GM19193 (cell line): ENCODE results near the gene ADAMTSL1.

Experiments used
- POLR2A ChIP-seq: IDR thresholded peaks from 4 replicates; pipeline ENCODE4 v1.6.1; 2011; ENCODE audit not compliant: insufficient read depth, insufficient read length; ENCODE audit errors: extremely low read depth

Gene ADAMTSL1

DNA sequence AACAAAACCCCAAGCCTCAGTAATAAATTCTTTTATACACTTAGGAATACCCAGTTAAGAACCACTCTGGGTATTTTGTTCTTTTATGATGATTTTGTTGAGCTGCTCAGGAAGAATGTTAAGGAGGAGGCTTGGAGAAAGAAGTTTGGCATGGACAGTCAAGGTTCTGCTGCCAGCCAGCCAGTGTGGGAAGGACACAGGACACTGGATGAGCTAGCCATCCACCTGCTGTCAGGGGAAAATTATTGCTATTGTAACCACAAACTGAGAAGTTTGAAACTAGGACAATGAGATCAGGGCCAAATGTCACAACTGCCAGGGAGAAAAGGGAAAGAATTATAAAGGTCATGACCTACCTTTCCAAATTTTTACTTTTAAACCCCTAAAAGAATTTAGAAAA, 25.9 kb upstream of the ADAMTSL1 start:
- no peak for TF ChIP-seq POLR2A

DNA sequence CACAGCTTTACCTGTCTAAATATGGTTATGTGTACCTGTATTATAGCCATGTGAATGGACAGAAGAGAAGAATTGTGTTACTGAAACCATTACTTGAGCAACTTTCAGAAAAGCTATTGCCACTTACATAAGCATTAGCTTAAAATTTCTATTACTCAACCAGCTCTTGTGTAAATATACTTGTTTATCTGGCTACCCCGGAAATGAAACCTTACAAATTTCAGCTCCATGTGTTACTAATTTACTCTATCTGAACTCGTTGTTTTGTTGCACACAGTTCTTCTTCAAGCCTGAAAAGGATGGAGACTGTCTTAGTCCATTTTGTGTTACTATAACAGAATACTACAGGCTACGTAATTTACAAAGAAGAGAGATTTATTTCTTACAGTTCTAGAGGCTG, 22.5 kb upstream of the ADAMTSL1 start:
- no peak for TF ChIP-seq POLR2A

DNA sequence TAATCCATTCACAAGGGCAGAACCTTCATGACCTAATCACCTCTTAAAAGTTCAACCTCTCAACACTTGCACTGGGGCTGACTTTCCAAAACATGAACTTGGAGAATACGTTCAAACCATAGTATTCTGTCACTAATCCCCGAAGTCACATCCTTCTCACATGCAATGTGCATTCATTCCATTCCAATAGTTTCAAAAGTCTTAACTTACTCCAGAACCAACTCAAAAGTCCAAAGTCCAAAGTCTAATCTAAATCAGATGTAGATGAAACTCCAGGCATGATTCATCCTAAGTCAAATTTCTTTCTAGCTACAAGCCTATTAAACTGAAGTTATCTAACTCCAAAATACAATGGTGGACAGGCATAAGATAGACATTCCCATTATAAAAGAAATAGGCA, 21.7 kb upstream of the ADAMTSL1 start:
- no peak for TF ChIP-seq POLR2A

DNA sequence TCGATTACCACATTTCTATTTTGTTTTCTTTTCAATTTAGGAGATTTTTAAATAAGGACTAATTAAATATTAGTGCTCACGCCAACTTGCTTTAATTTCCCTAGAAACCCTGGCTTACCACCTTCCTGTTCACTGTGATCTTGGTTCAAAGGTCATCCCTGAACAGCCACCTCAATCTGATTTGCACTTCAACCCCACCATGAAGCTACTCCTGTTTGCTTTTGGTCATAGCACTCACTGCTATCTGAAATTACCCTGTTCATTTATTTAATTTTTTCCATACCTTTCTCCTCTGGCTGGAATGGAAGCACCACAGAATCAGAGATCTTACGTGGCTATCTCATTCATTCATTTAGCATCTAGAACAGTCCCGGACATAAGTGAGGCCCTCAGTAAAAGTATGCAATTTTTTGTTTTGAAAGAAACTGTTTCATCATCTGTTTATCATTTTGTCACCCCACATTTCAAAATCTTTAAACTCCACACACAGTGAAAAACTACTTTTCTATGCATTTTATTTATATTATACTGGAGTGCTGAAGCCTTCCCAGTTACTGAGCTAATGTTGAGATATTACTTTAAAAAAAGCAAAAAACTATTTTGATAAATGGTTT, 17.2 kb upstream of the ADAMTSL1 start:
- TF ChIP-seq POLR2A = no peak

DNA sequence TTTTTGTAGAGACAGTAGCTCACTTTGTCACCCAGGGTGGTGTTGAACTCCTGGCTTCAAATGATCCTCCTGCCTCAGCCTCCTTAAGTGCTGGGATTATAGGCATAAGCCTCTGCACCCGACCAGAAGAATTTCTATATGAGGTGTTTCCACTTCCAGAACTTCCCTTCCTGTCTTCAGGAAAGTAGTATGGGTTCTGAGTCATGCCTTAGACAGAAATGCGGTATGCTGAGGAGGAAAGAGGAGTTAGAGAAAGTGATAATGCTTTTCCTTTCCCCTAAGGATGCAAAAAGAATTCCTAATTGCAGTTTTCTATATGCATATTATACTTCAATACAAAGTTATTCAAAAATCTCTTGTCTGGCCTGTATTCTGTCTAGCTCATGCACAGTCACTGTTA, 16.4 kb upstream of the ADAMTSL1 start:
- no peak for TF ChIP-seq POLR2A

DNA sequence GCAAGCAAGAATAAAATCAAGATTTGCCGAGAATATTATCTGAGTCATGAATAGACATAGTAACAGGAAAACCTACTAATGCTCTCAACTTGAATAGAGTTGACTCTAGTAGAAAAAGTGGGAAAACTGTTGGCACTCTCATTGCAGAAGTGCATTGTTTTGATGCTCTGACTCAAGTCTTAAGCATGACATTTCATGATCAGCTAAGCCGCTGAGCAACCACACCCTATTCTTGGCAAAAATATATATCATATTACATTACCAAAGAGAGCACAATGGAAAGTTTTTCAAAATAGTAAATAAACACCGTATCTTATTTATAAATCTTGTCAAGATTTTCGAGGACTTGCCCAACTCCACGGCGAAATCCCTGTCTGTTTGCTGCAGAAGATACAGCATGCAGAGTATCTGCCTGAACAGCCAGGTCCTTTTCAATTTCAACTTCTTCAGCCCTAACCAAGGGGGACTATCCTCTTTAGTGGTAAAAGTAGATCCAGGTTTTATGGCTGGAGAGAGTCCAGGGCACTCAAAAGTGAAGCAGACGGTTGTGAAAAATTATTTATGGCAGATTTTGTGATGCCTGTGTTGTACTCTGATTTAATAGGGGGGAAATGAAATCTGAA, 13.9 kb upstream of the ADAMTSL1 start:
- no peak for TF ChIP-seq POLR2A

DNA sequence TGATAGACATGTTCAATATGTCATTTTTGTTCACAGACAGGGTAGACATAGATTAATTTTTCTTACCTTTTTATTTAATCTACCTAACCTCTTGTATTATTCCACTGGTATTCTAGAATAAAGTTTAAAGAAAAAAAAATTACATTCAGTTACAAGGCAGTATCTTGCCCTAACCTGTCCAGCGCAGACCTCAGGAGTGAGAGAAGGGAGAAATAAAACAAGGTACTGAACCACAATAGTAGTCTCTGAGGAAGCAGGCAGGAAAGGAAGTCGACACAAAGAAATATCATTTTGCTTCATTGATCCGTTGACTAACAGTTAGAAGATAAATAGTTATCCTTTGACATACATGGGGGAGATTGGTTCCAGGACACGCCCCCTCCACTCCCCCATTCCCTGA, 12.5 kb upstream of the ADAMTSL1 start:
- TF ChIP-seq POLR2A = no peak

DNA sequence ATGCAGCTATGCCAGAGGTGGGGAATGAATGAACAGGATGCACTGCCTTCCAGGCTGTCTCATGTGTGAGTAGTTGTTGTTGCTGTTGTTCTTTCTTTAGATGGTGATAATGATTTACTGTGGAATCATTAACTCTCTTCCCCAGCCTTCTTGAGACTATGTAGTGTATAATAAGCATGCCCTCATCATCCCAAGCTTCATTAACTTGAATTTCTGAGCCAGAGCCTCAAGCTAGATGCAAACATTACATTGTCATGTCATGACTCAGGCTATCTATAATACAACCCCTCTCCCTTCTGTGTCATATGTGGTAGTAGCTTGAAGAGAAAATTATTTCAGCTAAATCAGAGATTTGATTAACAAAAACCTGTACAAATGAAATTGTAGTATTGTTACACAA, 10.0 kb upstream of the ADAMTSL1 start:
- TF ChIP-seq POLR2A = no peak

DNA sequence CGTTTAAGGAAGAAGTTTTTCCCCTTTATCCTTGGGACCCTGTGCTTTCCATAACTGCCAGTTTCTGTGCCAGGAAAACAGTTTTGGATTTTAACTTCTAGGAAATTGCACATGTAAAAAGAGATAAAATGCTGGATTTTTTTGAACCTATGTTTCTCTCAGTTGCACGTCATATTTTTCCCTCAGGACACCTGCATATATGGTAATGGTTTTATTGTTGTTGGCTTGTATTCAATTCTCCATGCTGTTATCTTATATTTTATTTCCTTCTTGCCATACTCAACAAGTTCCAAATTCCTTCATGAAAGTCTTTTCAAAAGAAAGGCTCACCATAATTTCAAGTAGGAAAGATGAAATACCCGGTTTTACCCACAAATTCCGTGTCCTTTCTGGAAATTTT, 7.9 kb upstream of the ADAMTSL1 start:
- no peak for TF ChIP-seq POLR2A

DNA sequence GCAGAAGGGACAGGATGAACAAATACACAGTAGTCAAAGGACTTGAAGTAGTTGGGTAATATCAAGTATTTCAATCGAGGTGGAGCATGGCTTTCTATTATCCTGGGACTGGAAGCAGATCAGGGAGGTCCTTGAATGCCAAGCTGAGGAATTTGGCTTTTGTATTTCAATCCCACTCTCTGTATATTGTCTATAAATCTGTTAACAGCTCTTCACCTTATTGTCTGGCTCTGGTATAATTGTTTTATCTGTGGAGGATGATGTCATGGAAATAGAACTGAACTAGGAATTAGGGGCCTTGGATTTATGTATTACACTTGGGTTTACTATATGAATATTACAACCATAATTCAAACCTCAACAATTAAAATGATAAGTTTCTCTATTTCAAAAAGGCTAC, 6.3 kb upstream of the ADAMTSL1 start:
- TF ChIP-seq POLR2A = no peak

DNA sequence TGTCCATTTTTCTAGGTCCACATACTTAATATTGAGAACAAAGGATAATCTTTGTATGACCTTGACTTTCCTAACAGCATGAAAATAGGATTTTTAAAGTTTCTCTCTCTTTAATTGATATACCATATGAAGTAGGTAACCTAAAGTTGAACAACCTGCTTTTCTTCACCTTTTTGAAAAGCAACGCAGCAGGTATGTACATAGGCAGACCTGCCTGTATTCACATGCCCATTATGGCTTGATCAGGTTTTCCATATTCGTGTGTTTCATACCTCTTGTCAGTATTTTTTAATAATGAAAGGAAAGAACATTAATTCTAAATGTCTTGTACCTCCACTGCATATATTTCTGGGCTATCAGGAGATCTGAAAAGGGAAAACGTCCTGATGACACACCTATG, 1.5 kb upstream of the ADAMTSL1 start:
- no peak for TF ChIP-seq POLR2A

DNA sequence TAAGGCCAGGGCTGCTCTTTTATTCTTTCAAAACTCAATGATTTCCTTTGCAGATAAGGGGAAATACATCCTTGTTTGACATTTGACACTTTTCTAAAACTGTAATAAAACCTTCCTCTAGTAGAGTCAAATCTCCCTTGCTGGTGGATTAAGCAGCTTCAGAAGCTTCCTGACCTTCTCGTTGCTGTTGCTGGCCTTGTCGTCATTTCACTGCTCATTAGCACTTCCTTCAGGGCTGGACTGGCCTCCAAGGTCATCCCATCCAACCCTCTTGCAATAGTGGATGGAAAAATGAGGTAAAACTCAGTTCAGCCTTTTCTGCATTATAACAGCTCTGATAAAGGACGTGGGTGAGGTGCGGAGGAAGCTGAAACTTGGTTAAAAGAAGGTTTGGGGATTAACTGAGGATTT, 1.1 kb upstream of the ADAMTSL1 start:
- TF ChIP-seq POLR2A = no peak

DNA sequence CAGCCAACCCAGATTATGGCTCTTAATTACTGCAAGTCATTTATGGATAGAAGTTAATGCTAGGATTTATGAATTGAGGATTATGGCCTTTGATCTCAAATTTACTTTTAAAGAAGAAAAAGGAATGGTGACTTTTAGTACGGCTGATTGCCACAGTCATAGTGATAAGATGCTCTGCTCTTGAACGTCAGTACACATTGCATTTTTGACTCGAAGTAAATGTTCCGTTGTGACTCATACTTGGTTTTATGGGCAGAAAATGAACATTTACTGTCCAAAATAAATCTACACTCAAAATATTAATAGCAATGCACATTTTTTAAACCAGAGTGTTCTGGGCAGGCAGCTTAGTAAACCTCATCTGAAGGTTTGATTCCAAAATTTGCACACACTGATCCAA, 830 bp downstream of the ADAMTSL1 start:
- TF ChIP-seq POLR2A = no peak

DNA sequence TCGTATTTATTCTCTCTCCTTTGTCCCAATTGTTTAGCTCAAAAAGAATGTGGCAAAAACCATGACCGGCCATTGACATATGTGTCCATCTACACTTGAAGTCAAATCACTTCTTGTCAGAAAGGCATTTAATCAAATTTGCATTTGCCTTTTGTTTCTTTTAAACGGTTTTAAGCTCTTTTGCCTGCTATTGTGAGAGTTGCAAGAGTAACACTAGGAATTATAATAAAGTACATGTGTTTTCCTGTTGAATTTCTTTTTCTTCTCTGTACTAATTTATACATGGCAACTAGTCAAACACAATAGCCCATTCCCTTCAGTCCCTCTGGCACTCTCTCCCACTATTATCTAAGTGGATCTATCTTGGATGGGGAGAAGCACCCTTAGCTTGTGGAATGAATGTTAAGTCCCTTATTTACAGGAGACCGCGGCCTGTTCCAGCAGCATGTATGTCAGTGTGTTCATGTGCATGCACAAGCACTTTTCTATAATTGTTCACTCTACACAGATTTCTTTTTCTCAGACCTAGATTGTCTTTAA, 3.2 kb downstream of the ADAMTSL1 start:
- no peak for TF ChIP-seq POLR2A

DNA sequence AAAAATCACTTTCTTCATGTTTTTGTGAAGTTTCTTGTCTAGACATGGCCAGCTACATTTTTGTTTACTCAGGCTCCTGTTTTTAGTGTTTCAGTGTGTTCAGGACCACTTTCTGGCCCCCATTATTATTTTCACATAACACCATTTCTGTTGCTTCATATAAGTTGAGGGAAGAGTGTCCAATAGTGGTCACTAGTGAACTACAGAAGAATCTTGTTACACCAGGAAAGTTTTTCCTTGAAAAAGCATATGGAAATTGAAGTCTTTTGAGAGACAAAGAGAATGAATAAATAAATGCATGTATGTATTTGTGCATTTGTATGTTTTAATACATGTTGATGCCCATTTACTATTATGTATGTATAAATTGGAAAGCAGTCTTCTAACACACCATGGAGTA, 3.8 kb downstream of the ADAMTSL1 start:
- no peak for TF ChIP-seq POLR2A

DNA sequence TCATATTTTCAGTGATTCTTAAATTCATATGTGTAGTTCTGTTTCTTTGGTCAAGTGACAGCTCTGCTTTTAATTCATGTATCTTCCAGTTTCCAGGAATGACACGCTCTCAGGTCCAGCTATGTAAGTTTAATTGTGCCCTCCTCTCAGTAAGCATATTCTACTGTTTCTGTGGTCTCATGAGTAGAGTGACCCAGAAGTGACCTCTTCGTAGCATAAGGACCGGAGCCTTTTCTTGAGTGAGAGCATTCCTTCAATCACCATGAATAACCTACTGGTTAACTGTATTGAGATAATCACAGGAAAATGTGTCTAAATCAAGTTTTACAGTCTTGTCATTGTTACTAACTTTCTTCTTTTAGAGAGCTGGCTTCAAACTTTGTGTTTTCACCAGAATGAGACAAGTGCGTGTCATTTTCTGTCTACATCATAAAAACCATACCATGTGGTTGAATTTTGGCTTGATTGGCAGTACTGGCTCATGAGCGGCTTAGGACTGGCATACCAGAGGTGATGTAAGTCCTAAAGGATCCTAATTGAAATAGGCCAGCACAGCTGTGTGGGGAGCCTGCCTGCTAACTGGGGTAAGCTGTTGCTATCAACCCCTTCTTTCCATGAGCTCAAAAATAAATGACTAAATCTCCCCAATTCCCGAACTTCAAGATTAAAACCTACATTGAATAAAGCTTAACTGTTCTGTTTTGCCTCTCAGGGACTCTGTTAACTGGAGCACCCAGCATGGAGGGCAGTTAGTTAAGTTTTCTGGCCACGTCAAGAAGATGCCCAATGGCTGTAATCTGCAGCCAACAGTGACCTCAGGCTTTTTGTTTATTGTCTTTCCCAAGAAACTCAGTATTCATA, 4.8 kb downstream of the ADAMTSL1 start:
- no peak for TF ChIP-seq POLR2A
